GM18867 (cell line): ENCODE measurements around the gene KIR3DL3.
"Not testable (repeated sequence)": the region's sequence is repeated elsewhere in the genome, so short reads cannot be mapped to it uniquely, and the experiment has no call there.

Experiments used
- ATAC-seq: cut with Tn5 transposase; IDR thresholded peaks from one replicate; pipeline ENCODE4 v1.9.1; 2021; ENCODE audit warnings: mild to moderate bottlenecking, moderate library complexity; ENCODE audit not compliant: unreplicated experiment

KIR3DL3 gene

GRCh38 chr19:54775830-54776229, 51.6 kb downstream of the KIR3DL3 start:
- ATAC-seq: not testable (repeated sequence)

GRCh38 chr19:54777851-54778250, 53.6 kb downstream of the KIR3DL3 start:
- ATAC-seq: not testable (repeated sequence)

GRCh38 chr19:54778896-54779295, 54.7 kb downstream of the KIR3DL3 start:
- ATAC-seq: not testable (repeated sequence)

GRCh38 chr19:54782916-54783315, 58.7 kb downstream of the KIR3DL3 start:
- ATAC-seq: not testable (repeated sequence)
